ENCODE measurements around the gene ZNF573.
A peak's percentile ranks its signal among the peaks of the same experiment; 100 is the strongest.

GRCh38 chr19:37779127-37780005, at the start of gene ZNF573:
- TF ChIP-seq CTCF (IDR thresholded peaks at IDR 0.05; ENCODE audit: low read depth, low read length, missing input control) (peak; percentile 8), JUND (IDR thresholded peaks at IDR 0.05) (no peak), TAF1 (conservative IDR thresholded peaks at IDR 0.05) (peak; percentile 55)
